ENCODE results near the gene EPHA3. TPM values are rescaled to one million over a fixed set of nuclear protein-coding genes. Genes with fewer than 3 reads are reported as not detected.

EPHA3 gene
- total and polyA plus RNA-seq, 10 of the 15 experiments (the other 5 are each of a cell fraction or from before 2014, with no cell fraction given), result 0.03 to 39.0 (median 0.07) TPM; not detected in 4

DNA sequence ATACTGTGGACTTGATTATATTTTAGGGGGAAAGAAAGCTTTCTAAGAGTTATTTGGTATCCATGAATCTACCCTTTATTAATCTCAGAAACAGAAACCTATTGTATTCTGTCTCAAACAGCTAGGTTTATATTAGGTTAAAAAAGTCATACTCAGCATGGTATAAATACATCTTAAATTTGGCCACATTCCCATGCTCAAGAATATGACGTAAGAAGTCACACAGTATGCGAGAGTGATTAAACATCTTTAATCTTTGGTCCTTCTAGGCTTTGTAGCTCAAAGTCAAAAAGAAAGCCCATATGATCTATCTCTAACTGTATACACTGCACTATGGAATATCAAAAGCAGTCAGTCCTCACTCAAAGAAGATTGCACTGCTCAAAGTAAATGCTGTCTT is 131.4 kb downstream of the EPHA3 start (continued):
- TF ChIP-seq POU2F2 (IDR thresholded peaks at IDR 0.05; ENCODE audit: borderline replicate concordance, low read depth, low read length), result no peak
- TF ChIP-seq EP300 (IDR thresholded peaks at IDR 0.05; ENCODE audit: borderline replicate concordance in 1 of 2, control insufficient read depth in 1 of 2, low read depth in 2 of 2, low read length in 2 of 2), result no peak

DNA sequence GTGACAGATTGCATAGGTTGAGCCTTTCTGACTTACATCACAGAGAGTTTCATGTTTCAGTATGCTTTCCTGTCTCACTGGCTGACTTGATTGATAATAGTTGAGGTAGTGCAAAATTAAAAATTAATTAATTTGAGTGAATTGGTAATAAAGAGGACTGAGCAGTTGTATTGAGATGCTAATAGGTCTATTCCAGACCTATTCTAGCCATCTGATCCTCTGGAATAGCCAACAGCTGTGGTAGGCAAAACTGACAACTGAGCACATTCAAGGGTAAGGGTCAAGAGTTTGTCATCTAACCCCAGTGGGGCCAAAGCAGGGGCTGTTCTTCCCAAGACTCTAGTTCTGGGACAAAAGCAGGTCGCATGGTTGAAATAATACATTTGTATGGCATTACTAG is 132.4 kb downstream of the EPHA3 start:
- H3K4me1 ChIP-seq (ENCODE audit: control insufficient read depth, insufficient read depth, low read length), result no peaks in the 10 kb centered on the region
- SMC1A ChIA-PET (ENCODE audit: uncharacterized antibody, unreplicated experiment), result no interaction called here
- WGBS (ENCODE audit: insufficient coverage, insufficient replicate concordance, low lambda C conversion rate, missing lambda C conversion rate), result 0% methylated on average over 1 of the region's 1 CpG

More for the DNA sequence above, 132.4 kb downstream of the EPHA3 start:
- H3K36me3 ChIP-seq (ENCODE audit: control insufficient read depth in 2 of 2, insufficient read depth in 2 of 2, low read length in 1 of 2), result no peaks in the 10 kb centered on the region
- no peak overlapping the region for H3K4me3 ChIP-seq
- FAIRE-seq (no peak), ATAC-seq (no peak), DNase-seq (ENCODE audit: low read depth, low spot score) (no peak)
- CTCF ChIA-PET, result no interaction called here
- H3K27me3 ChIP-seq (replicated peaks in 1 of 2; ENCODE audit: control insufficient read depth in 2 of 2, insufficient read depth in 2 of 2, low read length in 1 of 2), result no peaks in the 10 kb centered on the region
- in situ Hi-C loops (cut with MboI) (no loop called here), intact Hi-C loops (cut with micrococcal nuclease; ENCODE audit: unreplicated experiment) (no loop called here)
- BruUV-seq (replicated peaks), result no TSS peak
- no peaks in the 10 kb centered on the region for H3K9me3 ChIP-seq (replicated peaks; ENCODE audit: control insufficient read depth, insufficient read depth, low read length)
- no peak overlapping the region for H3K27ac ChIP-seq (ENCODE audit: control insufficient read depth, insufficient read depth)
- TF ChIP-seq, protein P1, sequence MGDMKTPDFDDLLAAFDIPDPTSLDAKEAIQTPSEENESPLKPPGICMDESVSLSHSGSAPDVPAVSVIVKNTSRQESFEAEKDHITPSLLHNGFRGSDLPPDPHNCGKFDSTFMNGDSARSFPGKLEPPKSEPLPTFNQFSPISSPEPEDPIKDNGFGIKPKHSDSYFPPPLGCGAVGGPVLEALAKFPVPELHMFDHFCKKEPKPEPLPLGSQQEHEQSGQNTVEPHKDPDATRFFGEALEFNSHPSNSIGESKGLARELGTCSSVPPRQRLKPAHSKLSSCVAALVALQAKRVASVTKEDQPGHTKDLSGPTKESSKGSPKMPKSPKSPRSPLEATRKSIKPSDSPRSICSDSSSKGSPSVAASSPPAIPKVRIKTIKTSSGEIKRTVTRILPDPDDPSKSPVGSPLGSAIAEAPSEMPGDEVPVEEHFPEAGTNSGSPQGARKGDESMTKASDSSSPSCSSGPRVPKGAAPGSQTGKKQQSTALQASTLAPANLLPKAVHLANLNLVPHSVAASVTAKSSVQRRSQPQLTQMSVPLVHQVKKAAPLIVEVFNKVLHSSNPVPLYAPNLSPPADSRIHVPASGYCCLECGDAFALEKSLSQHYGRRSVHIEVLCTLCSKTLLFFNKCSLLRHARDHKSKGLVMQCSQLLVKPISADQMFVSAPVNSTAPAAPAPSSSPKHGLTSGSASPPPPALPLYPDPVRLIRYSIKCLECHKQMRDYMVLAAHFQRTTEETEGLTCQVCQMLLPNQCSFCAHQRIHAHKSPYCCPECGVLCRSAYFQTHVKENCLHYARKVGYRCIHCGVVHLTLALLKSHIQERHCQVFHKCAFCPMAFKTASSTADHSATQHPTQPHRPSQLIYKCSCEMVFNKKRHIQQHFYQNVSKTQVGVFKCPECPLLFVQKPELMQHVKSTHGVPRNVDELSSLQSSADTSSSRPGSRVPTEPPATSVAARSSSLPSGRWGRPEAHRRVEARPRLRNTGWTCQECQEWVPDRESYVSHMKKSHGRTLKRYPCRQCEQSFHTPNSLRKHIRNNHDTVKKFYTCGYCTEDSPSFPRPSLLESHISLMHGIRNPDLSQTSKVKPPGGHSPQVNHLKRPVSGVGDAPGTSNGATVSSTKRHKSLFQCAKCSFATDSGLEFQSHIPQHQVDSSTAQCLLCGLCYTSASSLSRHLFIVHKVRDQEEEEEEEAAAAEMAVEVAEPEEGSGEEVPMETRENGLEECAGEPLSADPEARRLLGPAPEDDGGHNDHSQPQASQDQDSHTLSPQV (IDR thresholded peaks at IDR 0.05), result no peak
- no peak for TF ChIP-seq MXI1 (IDR thresholded peaks at IDR 0.05; ENCODE audit: low read depth, low read length)
- H3K4me2 ChIP-seq (ENCODE audit: control insufficient read depth, insufficient read depth), result no peak overlapping the region
- no peaks in the 10 kb centered on the region for H3K79me2 ChIP-seq (ENCODE audit: control insufficient read depth, insufficient read depth, low read length)
- H4K20me1 ChIP-seq (ENCODE audit: control insufficient read depth, insufficient read depth), result no peaks in the 10 kb centered on the region
- no peak overlapping the region for H2AFZ ChIP-seq (ENCODE audit: control insufficient read depth, low read depth, low read length)
- RAD21 ChIA-PET (ENCODE audit: unreplicated experiment), result no interaction called here
- H3K9ac ChIP-seq (ENCODE audit: control insufficient read depth, insufficient read depth, low read length), result no peak overlapping the region
- POLR2A ChIA-PET, result no interaction called here

Measured in GM12878 (cell line).